Left lung (tissue), 10 donors: ENCODE data around the gene NUP98. TPM values are rescaled to one million over a fixed set of nuclear protein-coding genes. Genes with fewer than 3 reads are reported as not detected.

Experiments
- ATAC-seq: fragments of 200-7000 bp; cut with Tn5 transposase; one replicate; pipeline ENCODE4 v1.9.1; 2020; ENCODE audit warnings: moderate library complexity
- DNase-seq, 4 donors: peaks; one replicate each; pipeline ENCODE4 v3.0.0-alpha.2; 2013 to 2020
- H3K27ac ChIP-seq, 2 donors: fragments of 200-600 bp; sonication (generic) in 1 of 2; one replicate each; pipeline versions ENCODE4 v1.5.0 to v1.8.0; 2020 to 2021
- H3K27me3 ChIP-seq, 2 donors: fragments of 200-600 bp; sonication (generic) in 1 of 2; one replicate each; pipeline versions ENCODE4 v1.5.0 to v1.8.0; 2020 to 2021
- H3K36me3 ChIP-seq, 2 donors: fragments of 200-600 bp; sonication (generic) in 1 of 2; one replicate each; pipeline versions ENCODE4 v1.5.0 to v1.8.0; 2020 to 2021
- H3K4me1 ChIP-seq, 2 donors: fragments of 200-600 bp; one replicate each; pipeline ENCODE4 v1.8.0; 2021
- H3K4me3 ChIP-seq, 2 donors: fragments of 200-600 bp; sonication (generic) in 1 of 2; one replicate each; pipeline versions ENCODE4 v1.5.0 to v1.8.0; 2020 to 2021; ENCODE audit warnings: mild to moderate bottlenecking in 1 of 2
- H3K9me3 ChIP-seq, 2 donors: fragments of 200-600 bp; sonication (generic) in 1 of 2; one replicate each; pipeline versions ENCODE4 v1.5.0 to v1.8.0; 2020 to 2021
- CTCF ChIP-seq, 2 donors: fragments of 200-600 bp; sonication (generic) in 1 of 2; IDR thresholded peaks; one replicate each; pipeline versions ENCODE4 v1.5.0 to v1.8.0; 2021; ENCODE audit warnings: antibody characterized with exemption in 2 of 2
- intact Hi-C, 2 donors: fragments of 100-400 bp; cut with DNase I; formaldehyde crosslinking; loops; one replicate each; pipeline versions ENCODE4 v1.11.2 to v1.14.2; 2022
- polyA plus RNA-seq, 6 donors: library from polyadenylated mRNA; unstranded; fragments of 120-200 nt; gene quantifications; one replicate each; pipeline ENCODE4 v1.2.1, GENCODE V29; 2013; ENCODE audit not compliant: insufficient read length in 6 of 6
- total RNA-seq, 2 donors: library from RNA; stranded (reverse); fragmentation: NEBNext Ultra II Directional; extraction: Animal tissue kit (Norgen Biotek cat#: 25700); gene quantifications; one replicate each; pipeline ENCODE4 v1.2.1, GENCODE V29; 2021
- donor health status: DM: no; HTN: yes; CAD: no.
- donor health status: DM: no; HTN: no; CAD: no.

The NUP98 gene
- total and polyA plus RNA-seq, 8 donors: 59.9 to 76.3 (median 66.8) TPM

DNA sequence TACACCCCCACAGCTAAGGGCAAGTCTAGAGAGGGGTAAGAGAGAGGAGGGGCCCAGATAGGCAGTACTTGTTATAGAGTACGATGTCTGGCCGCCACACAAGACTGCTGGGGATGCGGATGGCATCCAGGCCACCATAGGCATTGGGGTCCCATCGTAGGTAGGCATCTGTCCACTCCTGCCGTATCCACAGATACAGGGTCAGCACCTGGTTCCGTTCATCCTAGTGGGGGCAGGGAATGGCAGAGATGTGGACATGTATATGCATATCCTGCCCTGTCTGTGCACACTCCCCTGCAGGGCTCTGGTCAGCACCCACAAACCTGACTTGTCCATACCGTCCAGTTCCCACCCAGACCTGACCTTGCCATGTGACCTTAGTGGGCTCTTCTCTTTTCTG lies 128.2 kb downstream of the NUP98 start:
- H3K36me3 ChIP-seq: peaks cover 3 to 100% of the 10 kb centered on the region in 2 donors
- intact Hi-C loops: no loop called here
- ATAC-seq: no peak

DNA sequence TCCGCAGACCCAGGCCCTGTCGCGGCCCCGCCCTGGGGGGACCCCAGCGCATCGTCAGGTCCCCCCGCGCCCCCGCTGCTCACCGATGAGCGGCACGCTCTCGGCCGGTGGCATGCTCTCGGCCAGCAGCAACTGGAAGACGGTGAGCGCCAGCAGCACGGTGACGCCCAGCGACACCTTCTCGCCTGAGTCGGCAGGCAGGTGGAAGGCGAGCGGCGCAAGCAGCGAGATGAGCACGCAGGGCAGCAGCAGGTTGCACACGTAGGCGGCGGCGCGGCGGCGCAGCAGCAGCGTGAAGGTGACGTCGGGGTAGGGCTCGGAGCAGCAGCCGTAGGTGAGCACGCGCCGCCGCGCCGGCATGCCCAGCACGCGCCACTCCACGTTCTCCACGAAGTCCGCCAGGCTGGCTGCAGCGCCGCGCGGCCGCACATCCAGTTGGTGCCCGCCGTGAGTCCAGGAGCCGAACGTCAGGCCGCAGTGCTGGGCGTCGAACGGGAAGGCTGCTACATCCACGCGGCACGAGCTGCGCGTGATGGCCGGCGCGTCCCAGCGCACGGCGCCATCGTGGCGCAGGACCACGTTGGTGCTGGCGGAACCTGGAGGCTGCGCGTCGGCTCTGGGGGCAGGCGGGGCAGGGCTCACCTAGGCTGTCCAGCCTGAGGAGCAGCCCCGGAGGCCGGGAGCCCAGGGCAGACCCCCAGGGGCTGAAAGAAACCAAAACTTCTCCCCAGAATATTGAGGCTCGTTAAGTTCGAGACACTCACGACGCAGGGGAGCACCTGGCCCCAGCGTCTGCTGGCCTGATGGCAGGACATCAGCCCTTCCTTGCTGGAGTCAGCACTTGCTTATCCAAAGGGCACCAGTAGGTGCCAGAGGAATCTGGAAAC lies 130.0 kb downstream of the NUP98 start:
- H3K36me3 ChIP-seq: peaks cover 3 to 85% of the 10 kb centered on the region in 2 donors
- H3K27me3 ChIP-seq: no peaks in the 10 kb centered on the region
- ATAC-seq (no peak), DNase-seq (peak in 1 of 4 donors; percentile 78)
- H3K27ac ChIP-seq: no peak overlapping the region
- TF ChIP-seq CTCF (IDR thresholded peaks at IDR 0.05): no peak
- H3K9me3 ChIP-seq: no peaks in the 10 kb centered on the region
- no peaks in the 10 kb centered on the region for H3K4me1 ChIP-seq
- no peak overlapping the region for H3K4me3 ChIP-seq
- intact Hi-C loops: no loop called here

More for the DNA sequence above, 128.2 kb downstream of the NUP98 start:
- DNase-seq: no peak
- H3K9me3 ChIP-seq: no peaks in the 10 kb centered on the region
- no peak overlapping the region for H3K4me3 ChIP-seq
- no peak for TF ChIP-seq CTCF (IDR thresholded peaks at IDR 0.05)
- no peak overlapping the region for H3K27ac ChIP-seq
- no peaks in the 10 kb centered on the region for H3K27me3 ChIP-seq
- H3K4me1 ChIP-seq: no peaks in the 10 kb centered on the region

DNA sequence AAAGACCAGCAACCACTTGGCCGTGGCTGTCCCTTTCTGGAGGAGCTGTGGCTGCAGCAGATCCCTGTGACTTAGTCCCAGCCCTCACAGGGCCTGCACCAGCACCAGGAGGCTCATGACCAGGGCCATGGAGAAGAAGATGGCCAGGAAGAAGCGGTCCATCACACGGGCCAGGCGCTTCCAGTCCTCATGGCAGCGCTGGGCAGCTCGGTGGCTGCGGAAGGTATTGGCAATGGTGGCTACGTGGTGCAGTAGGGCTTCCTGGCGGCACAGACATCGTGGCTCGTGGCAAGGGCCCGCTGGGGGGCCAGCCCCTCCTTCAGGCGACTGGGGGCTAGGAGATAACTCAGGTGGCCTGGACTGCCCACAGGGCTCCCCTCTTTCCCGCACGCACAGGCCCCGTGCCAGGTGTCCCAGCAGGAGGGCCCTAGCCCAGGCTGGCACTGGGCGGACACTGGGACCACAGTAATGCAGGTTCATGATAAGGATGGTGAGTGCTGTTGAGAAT lies 131.3 kb downstream of the NUP98 start:
- Histone ChIP-seq H3K4me1 (no peaks in the 10 kb centered on the region), H3K36me3 (peaks cover 3 to 72% of the 10 kb centered on the region in 2 donors), H3K27ac (no peak overlapping the region), H3K9me3 (no peaks in the 10 kb centered on the region), H3K4me3 (no peak overlapping the region), H3K27me3 (no peaks in the 10 kb centered on the region)
- no peak for TF ChIP-seq CTCF (IDR thresholded peaks at IDR 0.05)
- ATAC-seq (no peak), DNase-seq (no peak)
- intact Hi-C loops: no loop called here

DNA sequence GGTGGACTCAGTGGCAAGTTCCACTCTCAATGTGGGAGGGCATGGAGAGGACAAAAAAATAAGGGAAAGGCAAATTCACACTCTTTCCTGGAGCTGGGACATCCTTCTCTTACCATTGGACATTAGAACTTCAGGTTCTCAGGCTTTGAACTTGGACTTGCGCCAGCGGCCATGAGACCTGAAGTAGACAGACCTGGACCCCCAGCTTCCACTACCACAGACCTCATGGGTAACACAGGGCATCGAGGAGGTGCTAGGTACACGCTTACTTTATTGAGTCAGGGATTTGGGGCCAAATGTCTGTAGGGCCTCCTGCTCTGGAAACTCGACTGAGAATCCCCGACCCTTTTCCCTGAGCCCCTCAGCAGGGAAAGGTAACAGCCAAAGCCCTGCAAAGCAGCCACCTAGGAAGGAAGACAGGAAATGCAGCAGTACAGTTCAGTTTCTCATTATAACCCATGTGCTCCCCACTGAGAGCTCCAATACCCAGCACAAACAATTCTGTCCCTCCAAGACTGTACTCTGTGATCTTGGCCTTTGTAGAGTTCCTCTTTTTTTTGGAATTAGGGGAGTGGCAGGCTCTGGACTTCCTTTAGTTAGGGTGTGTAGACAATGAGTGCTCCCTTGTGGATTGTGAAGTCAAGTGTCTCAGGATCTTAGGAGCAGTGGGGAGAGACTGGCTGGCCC lies 131.9 kb downstream of the NUP98 start:
- Histone ChIP-seq H3K36me3 (peaks cover 3 to 66% of the 10 kb centered on the region in 2 donors), H3K4me1 (no peaks in the 10 kb centered on the region), H3K27me3 (no peaks in the 10 kb centered on the region), H3K4me3 (no peak overlapping the region), H3K27ac (no peak overlapping the region), H3K9me3 (no peaks in the 10 kb centered on the region)
- intact Hi-C loops: no loop called here
- TF ChIP-seq CTCF (IDR thresholded peaks at IDR 0.05): no peak
- ATAC-seq: peak; percentile 29
- no peak for DNase-seq

DNA sequence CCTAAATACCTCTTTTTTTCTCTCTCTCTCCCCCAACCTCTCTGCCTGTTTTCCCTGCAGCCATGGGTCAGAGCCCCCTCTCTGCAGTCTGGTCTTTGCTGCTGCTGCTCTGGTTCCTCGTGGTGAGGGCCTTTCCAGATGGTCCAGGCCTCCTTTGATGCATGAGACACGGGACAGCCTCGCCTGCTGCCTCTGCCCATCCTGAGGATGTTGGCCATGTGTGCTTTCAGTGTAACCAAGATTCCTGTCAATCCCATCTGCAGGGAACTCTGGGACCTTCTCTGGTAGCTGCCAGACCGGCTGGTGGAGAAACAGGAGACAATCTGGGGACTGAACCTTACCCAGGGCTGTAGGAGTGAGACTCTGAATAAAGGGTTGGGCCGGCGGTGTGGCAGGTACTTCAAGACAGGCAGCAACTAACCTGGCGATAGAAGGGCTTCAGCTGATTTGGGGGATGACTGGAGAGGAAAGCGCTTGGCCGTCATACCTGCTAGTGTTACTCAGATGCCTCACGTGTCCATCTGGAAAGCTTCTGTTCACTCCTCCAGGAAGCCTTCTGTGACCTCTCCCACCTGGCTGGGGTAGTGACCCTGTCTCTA lies 133.2 kb downstream of the NUP98 start:
- TF ChIP-seq CTCF (IDR thresholded peaks at IDR 0.05): no peak
- no peaks in the 10 kb centered on the region for H3K27me3 ChIP-seq
- no peak overlapping the region for H3K4me3 ChIP-seq

More for the DNA sequence above, 133.2 kb downstream of the NUP98 start:
- intact Hi-C loops: no loop called here
- Histone ChIP-seq H3K9me3 (no peaks in the 10 kb centered on the region), H3K27ac (no peak overlapping the region), H3K36me3 (peaks cover 3 to 53% of the 10 kb centered on the region in 2 donors), H3K4me1 (no peaks in the 10 kb centered on the region)
- DNase-seq (no peak), ATAC-seq (no peak)
